Adrenal gland (tissue), 5 donors: ENCODE results near the gene PPFIA1.

Experiments used
- POLR2A ChIP-seq, 2 donors: fragments of 450-650 bp; IDR thresholded peaks; one replicate each; pipeline ENCODE4 v1.6.1; 2017; ENCODE audit warnings: antibody characterized with exemption in 2 of 2, mild to moderate bottlenecking in 2 of 2, moderate library complexity in 1 of 2
- TF ChIP-seq, protein P1 (sequence below), 6 experiments: fragments of 450-650 bp in 4 of 6; fragments of 200-600 bp in 2 of 6; sonication (generic) in 1 of 6; IDR thresholded peaks; 1 replicate in 5 of 6; 2 replicates in 1 of 6; pipeline versions ENCODE4 v1.5.1 to v1.8.0; 2016 to 2021; ENCODE audit warnings: antibody characterized with exemption in 6 of 6, mild to moderate bottlenecking in 2 of 6, moderate library complexity in 1 of 6
- donor health status: DM: no; HTN: no; CAD: no.

DNA sequence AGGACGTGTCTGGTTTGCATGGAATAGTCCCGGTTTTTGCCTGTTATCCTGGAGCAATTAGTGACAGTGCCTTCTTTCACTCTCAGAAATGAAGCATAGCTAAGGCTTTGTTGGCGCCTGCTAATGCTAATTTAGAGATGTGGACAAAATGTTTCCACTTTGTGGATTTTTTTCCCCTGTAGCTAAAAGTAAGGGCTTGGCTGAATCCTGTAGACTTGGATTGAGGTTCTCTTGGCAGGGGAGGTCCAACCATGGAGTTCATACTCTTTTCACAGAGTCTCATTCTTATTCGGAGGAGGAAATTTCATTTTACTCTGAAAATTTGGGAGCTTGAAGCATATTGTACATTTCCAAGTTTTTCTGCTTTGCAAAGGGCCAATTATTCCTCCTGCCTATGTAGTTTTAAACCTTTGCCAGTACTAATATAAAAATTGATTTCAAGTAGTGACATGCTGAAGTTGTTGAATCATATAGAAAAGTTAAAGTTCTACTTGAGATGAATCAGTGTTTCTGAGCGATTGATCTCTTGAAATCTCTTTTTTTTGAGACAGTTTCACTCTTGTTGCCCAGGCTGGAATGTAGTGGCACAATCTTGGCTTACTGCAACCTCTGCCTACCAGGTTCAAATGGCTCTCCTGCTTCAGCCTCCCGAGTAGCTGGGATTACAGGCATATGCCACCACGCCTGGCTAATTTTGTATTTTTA, 20.0 kb downstream of the PPFIA1 start:
- TF ChIP-seq, protein P1, sequence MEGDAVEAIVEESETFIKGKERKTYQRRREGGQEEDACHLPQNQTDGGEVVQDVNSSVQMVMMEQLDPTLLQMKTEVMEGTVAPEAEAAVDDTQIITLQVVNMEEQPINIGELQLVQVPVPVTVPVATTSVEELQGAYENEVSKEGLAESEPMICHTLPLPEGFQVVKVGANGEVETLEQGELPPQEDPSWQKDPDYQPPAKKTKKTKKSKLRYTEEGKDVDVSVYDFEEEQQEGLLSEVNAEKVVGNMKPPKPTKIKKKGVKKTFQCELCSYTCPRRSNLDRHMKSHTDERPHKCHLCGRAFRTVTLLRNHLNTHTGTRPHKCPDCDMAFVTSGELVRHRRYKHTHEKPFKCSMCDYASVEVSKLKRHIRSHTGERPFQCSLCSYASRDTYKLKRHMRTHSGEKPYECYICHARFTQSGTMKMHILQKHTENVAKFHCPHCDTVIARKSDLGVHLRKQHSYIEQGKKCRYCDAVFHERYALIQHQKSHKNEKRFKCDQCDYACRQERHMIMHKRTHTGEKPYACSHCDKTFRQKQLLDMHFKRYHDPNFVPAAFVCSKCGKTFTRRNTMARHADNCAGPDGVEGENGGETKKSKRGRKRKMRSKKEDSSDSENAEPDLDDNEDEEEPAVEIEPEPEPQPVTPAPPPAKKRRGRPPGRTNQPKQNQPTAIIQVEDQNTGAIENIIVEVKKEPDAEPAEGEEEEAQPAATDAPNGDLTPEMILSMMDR (IDR thresholded peaks at IDR 0.05): no peak
- no peak for TF ChIP-seq POLR2A (IDR thresholded peaks at IDR 0.05)
